Measurements from ENCODE around the gene NDUFS6. TPM values are rescaled to one million over a fixed set of nuclear protein-coding genes. Genes with fewer than 3 reads are reported as not detected.

NDUFS6 gene
- total and polyA plus RNA-seq, 2 of the 8 experiments (the other 6 are each of a cell fraction or from before 2014, with no cell fraction given) = 72.7 to 191 TPM

DNA sequence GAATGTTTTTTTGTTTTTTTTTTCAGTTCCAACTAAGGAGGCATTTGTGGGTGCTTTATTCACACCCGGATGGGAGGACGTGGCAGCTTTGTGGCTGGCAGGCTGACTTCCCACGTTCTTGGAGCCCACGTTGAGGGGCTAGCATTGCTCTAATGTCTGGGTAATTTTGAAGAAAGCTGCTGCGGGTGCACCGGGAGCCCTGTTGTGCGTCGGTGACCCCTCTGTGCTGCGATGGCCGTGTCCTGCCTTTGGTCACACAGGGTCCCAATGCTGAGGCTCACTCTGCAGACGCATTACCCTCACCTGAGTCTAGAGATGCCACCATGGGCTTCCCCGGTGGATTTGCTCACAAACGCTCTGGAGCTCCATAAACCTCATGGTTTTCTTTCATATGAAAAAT is 34.2 kb downstream of the NDUFS6 start:
- Histone ChIP-seq H3K14ac (ENCODE audit: insufficient read length) (no peak overlapping the region), H3K9me3 (ENCODE audit: insufficient read depth in 2 of 2, low read depth in 1 of 2, low read length in 1 of 2) (no peaks in the 10 kb centered on the region), H3K27me3 (replicated peaks in 1 of 4; ENCODE audit: control insufficient read depth in 3 of 4, extremely low read depth in 1 of 4, insufficient read depth in 3 of 4, low read length in 3 of 4) (no peaks in the 10 kb centered on the region), H3K56ac (replicated peaks; ENCODE audit: insufficient read length, low read depth, low read length) (no peak overlapping the region), H3K79me1 (ENCODE audit: low read depth, low read length) (no peaks in the 10 kb centered on the region), H3K9ac (replicated peaks in 1 of 4; ENCODE audit: extremely low read depth in 1 of 4, low read depth in 3 of 4, low read length in 3 of 4) (no peak overlapping the region), H3K23ac (ENCODE audit: insufficient read length) (no peak overlapping the region), H4K20me1 (replicated peaks in 1 of 2; ENCODE audit: control insufficient read depth in 1 of 2, insufficient read depth in 2 of 2, low read length in 2 of 2) (no peaks in the 10 kb centered on the region), H3K4me3 (ENCODE audit: extremely low read depth in 1 of 4, insufficient read depth in 2 of 4, low read depth in 3 of 4, low read length in 4 of 4) (no peak overlapping the region), H2BK5ac (ENCODE audit: low read depth, low read length) (no peak overlapping the region), H2AK5ac (ENCODE audit: low read depth, low read length) (no peak overlapping the region), H3K23me2 (ENCODE audit: low read depth, low read length) (no peaks in the 10 kb centered on the region), H2BK20ac (ENCODE audit: low read length) (no peak overlapping the region), H4K91ac (replicated peaks; ENCODE audit: insufficient read length, low read length) (no peak overlapping the region), H2BK15ac (ENCODE audit: low read length) (no peak overlapping the region), H3K4ac (replicated peaks; ENCODE audit: insufficient read length, low read depth, low read length) (no peak overlapping the region), H3K27ac (ENCODE audit: low read depth, low read length) (no peak overlapping the region), H2AFZ (ENCODE audit: low read length) (no peak overlapping the region), H3K36me3 (ENCODE audit: control insufficient read depth in 2 of 4, insufficient read depth in 4 of 4, low read length in 3 of 4) (no peaks in the 10 kb centered on the region), H2BK12ac (ENCODE audit: low read depth, low read length) (no peak overlapping the region), H4K8ac (ENCODE audit: extremely low read depth, insufficient read depth, low read length) (no peak overlapping the region), H3K4me1 (replicated peaks in 1 of 4; ENCODE audit: control insufficient read depth in 3 of 4, insufficient read depth in 4 of 4, low read length in 3 of 4) (peaks cover 3 to 21% (median 4%) of the 10 kb centered on the region in 4 experiments), H3K4me2 (ENCODE audit: insufficient read depth in 1 of 2, low read depth in 2 of 2, low read length in 2 of 2) (no peak overlapping the region), H3K18ac (ENCODE audit: extremely low read depth, low read length) (no peak overlapping the region; the same call in 1 of the 2 replicates), H2BK120ac (replicated peaks; ENCODE audit: low read depth, low read length) (no peak overlapping the region), H4K5ac (ENCODE audit: insufficient read length, low read depth, low read length) (no peak overlapping the region), H3K79me2 (ENCODE audit: control insufficient read depth in 1 of 2, insufficient read depth in 2 of 2, low read length in 2 of 2) (no peaks in the 10 kb centered on the region)
- WGBS, 2 experiments (ENCODE audit: extremely low coverage in 1 of 2, insufficient coverage in 1 of 2, insufficient read length in 1 of 2, insufficient replicate concordance in 2 of 2, low coverage in 1 of 2, low lambda C conversion rate in 2 of 2, missing lambda C conversion rate in 1 of 2) = 92% methylated on average over 13 of the region's 13 CpGs; no CpG with 5 or more reads in 1 of the 2 experiments
- FAIRE-seq (no peak), DNase-seq (ENCODE audit: low read depth in 1 of 2, low spot score in 2 of 2) (no peak)
- CTCF ChIA-PET (ENCODE audit: partially characterized antibody) = no interaction called here
- POLR2A ChIA-PET (ENCODE audit: partially characterized antibody) = no interaction called here
- TF ChIP-seq ZNF274 (IDR thresholded peaks at IDR 0.05; ENCODE audit: borderline replicate concordance, extremely low read depth, low read length) (no peak), CEBPB (IDR thresholded peaks at IDR 0.05; ENCODE audit: low read depth, low read length) (no peak), SIX5 (IDR thresholded peaks at IDR 0.05; ENCODE audit: low read depth, low read length) (no peak), RNF2 (IDR thresholded peaks at IDR 0.05; ENCODE audit: borderline replicate concordance, low read depth, low read length, missing control alignments, poor library complexity, severe bottlenecking) (no peak), FOSL1 (IDR thresholded peaks at IDR 0.05; ENCODE audit: insufficient read depth, low read depth, low read length) (no peak)
